ENCODE measurements around the gene BAG1.

- no peak for TF ChIP-seq ZSCAN21 (CRISPR knock-in tag; IDR thresholded peaks at IDR 0.05; ENCODE audit: borderline replicate concordance)
- no peak for TF ChIP-seq TAF1 (CRISPR knock-in tag; IDR thresholded peaks at IDR 0.05)
- TF ChIP-seq ZBTB8A (CRISPR knock-in tag; IDR thresholded peaks at IDR 0.05; ENCODE audit: borderline replicate concordance, low read depth), result no peak
Measured at GRCh38 chr9:33225319-33226147, 39.0 kb downstream of the BAG1 start.

Data from HepG2 (cell line).